Uterus (tissue), 4 donors: Measurements from ENCODE around the gene CIRBP. TPM values are rescaled to one million over a fixed set of nuclear protein-coding genes. Genes with fewer than 3 reads are reported as not detected.
"Not testable (repeated sequence)": the region's sequence is repeated elsewhere in the genome, so short reads cannot be mapped to it uniquely, and the experiment has no call there.

ENCODE experiments used
- DNase-seq, 2 donors: peaks; one replicate each; pipeline ENCODE4 v3.0.0-alpha.2; 2019 to 2020
- H3K27ac ChIP-seq, 2 donors: fragments of 200-600 bp; sonication (generic); 1 replicate in 1 of 2; 2 replicates in 1 of 2; pipeline ENCODE4 v1.5.1; 2016 to 2018
- H3K27me3 ChIP-seq, 2 donors: fragments of 200-600 bp; sonication (generic); one replicate each; pipeline ENCODE4 v1.5.1; 2018 to 2019; ENCODE audit warnings: control low read depth in 1 of 2
- H3K36me3 ChIP-seq, 2 donors: fragments of 200-600 bp; sonication (generic); one replicate each; pipeline ENCODE4 v1.5.1; 2019; ENCODE audit warnings: control low read depth in 1 of 2
- H3K4me1 ChIP-seq, 2 donors: fragments of 200-600 bp; sonication (generic); one replicate each; pipeline ENCODE4 v1.5.1; 2018 to 2019; ENCODE audit warnings: control low read depth in 1 of 2
- H3K4me3 ChIP-seq, 2 donors: fragments of 200-600 bp; sonication (generic); 1 replicate in 1 of 2; 2 replicates in 1 of 2; pipeline ENCODE4 v1.5.1; 2018 to 2019; ENCODE audit warnings: mild to moderate bottlenecking in 1 of 2
- H3K9me3 ChIP-seq, 2 donors: fragments of 200-600 bp; sonication (generic); one replicate each; pipeline ENCODE4 v1.5.1; 2019; ENCODE audit warnings: control low read depth in 1 of 2
- CTCF ChIP-seq, 4 experiments: fragments of 200-600 bp in 2 of 4; fragments of 450-650 bp in 2 of 4; sonication (generic) in 2 of 4; IDR thresholded peaks; one replicate each; pipeline ENCODE4 v1.5.1; 2016 to 2019; ENCODE audit warnings: antibody characterized with exemption in 4 of 4, mild to moderate bottlenecking in 2 of 4, moderate library complexity in 1 of 4
- POLR2A ChIP-seq, 2 donors: fragments of 450-650 bp; IDR thresholded peaks; one replicate each; pipeline ENCODE4 v1.6.1; 2016; ENCODE audit warnings: antibody characterized with exemption in 2 of 2, mild to moderate bottlenecking in 1 of 2, moderate library complexity in 1 of 2
- intact Hi-C: fragments of 100-400 bp; cut with DNase I; formaldehyde crosslinking; loops from one replicate; pipeline ENCODE4 v1.15.1; 2023; ENCODE audit warnings: low total_unique reads
- total RNA-seq, 4 donors: library from RNA; depleted of rRNA in 3 of 4; stranded (reverse); fragments of >200 nt in 3 of 4; gene quantifications; one replicate each; pipeline versions ENCODE4 v1.1.0 to v1.2.4, GENCODE V29; 2014 to 2023
- donor health status: DM: yes; HTN: yes; CAD: no.

Gene CIRBP
- total RNA-seq, 4 donors from 2014 or later = 235 to 950 (median 535) TPM

- no peaks in the 10 kb centered on the region for H3K9me3 ChIP-seq
- peaks cover 0 to 8% of the 10 kb centered on the region in 2 donors for H3K4me1 ChIP-seq
- no peak overlapping the region for H3K27ac ChIP-seq
- no peak overlapping the region for H3K4me3 ChIP-seq
- no peak for TF ChIP-seq POLR2A (IDR thresholded peaks at IDR 0.05)
- TF ChIP-seq CTCF (IDR thresholded peaks at IDR 0.05) = no peak
- H3K27me3 ChIP-seq = peaks cover 0 to 8% of the 10 kb centered on the region in 2 donors
- no peak for DNase-seq
- no peaks in the 10 kb centered on the region for H3K36me3 ChIP-seq
- intact Hi-C loops = no loop called here
Measured at GRCh38 chr19:1299801-1300200, 30.7 kb downstream of the CIRBP start.

- DNase-seq = no peak
- Histone ChIP-seq H3K4me3 (no peak overlapping the region), H3K4me1 (no peaks in the 10 kb centered on the region), H3K27me3 (no peaks in the 10 kb centered on the region), H3K36me3 (no peaks in the 10 kb centered on the region), H3K9me3 (no peaks in the 10 kb centered on the region), H3K27ac (no peak overlapping the region)
- no peak for TF ChIP-seq CTCF (IDR thresholded peaks at IDR 0.05)
- TF ChIP-seq POLR2A (IDR thresholded peaks at IDR 0.05) = no peak
- intact Hi-C loops = no loop called here
Measured at GRCh38 chr19:1300744-1301490, 31.8 kb downstream of the CIRBP start.

DNA sequence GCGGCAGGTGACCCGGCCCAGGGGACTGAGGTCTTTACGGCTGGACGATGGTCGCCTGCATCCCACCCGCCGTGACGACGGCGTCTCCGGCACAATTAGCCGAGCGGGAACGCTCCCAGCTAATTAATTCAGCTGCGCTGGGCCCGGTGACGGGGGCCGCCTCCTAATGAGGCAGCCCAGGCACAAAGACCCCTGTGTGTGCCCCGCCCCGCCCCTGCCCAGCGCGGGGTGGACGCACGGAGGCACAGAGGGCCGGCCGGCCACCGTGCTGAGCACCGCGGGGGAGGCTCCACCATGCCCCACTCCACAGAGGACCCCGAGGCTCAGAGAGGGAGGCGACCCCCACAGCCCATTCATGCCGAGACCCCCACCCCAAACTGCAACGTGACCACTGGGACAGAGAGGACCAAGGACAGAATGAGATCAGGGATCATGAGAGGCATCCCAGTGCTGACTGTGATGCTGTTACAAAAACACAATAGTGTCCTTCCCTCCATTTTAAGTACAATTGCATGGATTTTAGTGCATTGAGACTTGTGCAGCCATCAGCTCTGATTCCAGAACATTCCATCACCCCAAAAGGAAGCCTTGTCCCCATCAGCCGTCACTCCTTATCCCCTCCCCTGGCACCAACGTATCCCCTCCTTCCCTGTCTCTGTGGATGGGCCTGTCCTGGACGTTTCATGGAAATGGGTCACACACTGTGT, 33.6 kb downstream of the CIRBP start:
- no peak for DNase-seq
- Histone ChIP-seq H3K4me3 (no peak overlapping the region), H3K27ac (no peak overlapping the region), H3K27me3 (no peaks in the 10 kb centered on the region), H3K9me3 (no peaks in the 10 kb centered on the region), H3K36me3 (no peaks in the 10 kb centered on the region), H3K4me1 (no peaks in the 10 kb centered on the region)
- intact Hi-C loops = no loop called here
- TF ChIP-seq POLR2A (IDR thresholded peaks at IDR 0.05) (no peak), CTCF (IDR thresholded peaks at IDR 0.05) (no peak)

GRCh38 chr19:1304197-1304924, 35.2 kb downstream of the CIRBP start:
- no peak overlapping the region for H3K4me3 ChIP-seq
- H3K9me3 ChIP-seq = no peaks in the 10 kb centered on the region
- intact Hi-C loops = no loop called here
- no peaks in the 10 kb centered on the region for H3K36me3 ChIP-seq
- TF ChIP-seq CTCF (IDR thresholded peaks at IDR 0.05) (no peak), POLR2A (IDR thresholded peaks at IDR 0.05) (no peak)
- no peak for DNase-seq
- no peaks in the 10 kb centered on the region for H3K4me1 ChIP-seq
- H3K27ac ChIP-seq = no peak overlapping the region
- no peaks in the 10 kb centered on the region for H3K27me3 ChIP-seq

GRCh38 chr19:1305354-1305753, 36.2 kb downstream of the CIRBP start:
- intact Hi-C loops, H3K4me1 ChIP-seq, DNase-seq, H3K9me3 ChIP-seq, H3K4me3 ChIP-seq, H3K27me3 ChIP-seq, H3K27ac ChIP-seq, H3K36me3 ChIP-seq: not testable (repeated sequence)
